Suppressor macrophage treated with lipopolysaccharide for 1 hour (primary cell): ENCODE measurements around the gene NCOA5.

ENCODE experiments used
- DNase-seq, 3 donors: peaks; one replicate each; pipeline ENCODE4 v3.0.0-alpha.2; 2020 to 2022

NCOA5 gene

GRCh38 chr20:46089167-46089416, 670 bp downstream of the NCOA5 start:
- peak; percentile 61 to 79 (median 63) for DNase-seq

GRCh38 chr20:46088409-46089166, 1.2 kb downstream of the NCOA5 start:
- DNase-seq: no peak

GRCh38 chr20:46087161-46087560, 2.6 kb downstream of the NCOA5 start:
- DNase-seq: peak in 2 of 3 donors; percentile 26 to 38

GRCh38 chr20:46085179-46085851, 4.4 kb downstream of the NCOA5 start:
- no peak for DNase-seq

GRCh38 chr20:46084805-46085178, 5.0 kb downstream of the NCOA5 start:
- no peak for DNase-seq

GRCh38 chr20:46083531-46084061, 6.2 kb downstream of the NCOA5 start:
- DNase-seq: no peak

DNA sequence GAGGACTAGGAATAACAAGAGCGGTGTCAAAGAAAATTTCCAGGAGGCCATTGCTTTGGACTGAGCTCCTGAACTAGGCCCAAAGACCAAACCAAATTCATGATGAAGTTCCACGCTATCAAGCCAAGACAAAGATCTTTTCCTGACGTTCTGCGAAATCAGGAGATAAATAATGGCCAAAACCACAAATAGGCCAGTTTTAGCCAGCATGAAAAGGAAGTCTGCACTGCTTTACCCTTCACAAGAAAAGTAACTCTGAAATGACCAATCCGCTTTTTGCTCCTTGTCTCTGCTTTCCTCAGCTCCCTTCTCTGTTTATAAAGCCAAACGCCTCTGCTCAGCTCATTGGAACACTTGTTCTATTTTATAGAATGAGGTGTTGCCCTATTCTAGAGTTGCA, 6.7 kb downstream of the NCOA5 start:
- DNase-seq: no peak

DNA sequence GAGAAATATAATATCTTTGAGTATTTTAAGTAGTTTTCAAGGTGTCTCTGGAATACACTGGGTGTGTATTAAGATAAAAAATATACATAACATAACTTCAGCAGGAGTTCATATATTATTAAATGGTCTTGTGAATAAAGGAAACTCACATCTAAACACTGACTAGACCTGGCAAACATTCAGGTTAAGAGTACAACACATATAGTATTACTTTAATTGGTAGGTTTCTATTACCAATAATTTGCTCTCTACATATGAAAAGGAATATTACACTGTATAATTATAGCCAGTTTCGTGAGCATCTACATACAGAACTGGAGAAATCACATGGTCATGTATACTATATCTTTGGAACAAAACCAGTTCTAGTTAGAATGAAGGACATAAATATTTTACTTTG, 8.7 kb downstream of the NCOA5 start:
- DNase-seq: no peak

- DNase-seq: no peak
Measured at GRCh38 chr20:46078954-46079353, 10.8 kb downstream of the NCOA5 start.

GRCh38 chr20:46077642-46078305, 12.0 kb downstream of the NCOA5 start:
- DNase-seq: no peak

DNA sequence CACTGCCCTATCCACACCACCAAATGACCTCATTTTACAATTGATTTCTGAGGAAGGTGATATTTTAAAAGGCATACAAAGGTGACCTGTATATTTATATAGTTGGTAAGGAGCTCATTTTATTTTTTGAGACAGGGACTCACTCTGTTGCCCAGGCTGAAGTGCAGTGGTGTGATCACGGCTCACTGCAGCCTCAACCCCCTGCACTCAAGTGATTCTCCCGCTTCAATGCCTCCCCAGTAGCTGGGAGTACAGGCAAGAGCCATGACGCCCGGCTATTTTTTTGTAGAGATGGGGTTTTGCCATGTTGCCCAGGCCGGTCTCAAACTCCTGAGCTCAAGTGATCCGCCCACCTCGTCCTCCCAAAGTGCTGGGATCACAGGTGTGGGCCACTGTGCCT, 13.0 kb downstream of the NCOA5 start:
- DNase-seq: no peak

- DNase-seq: no peak
Measured at GRCh38 chr20:46074006-46074405, 15.8 kb downstream of the NCOA5 start.

- no peak for DNase-seq
Measured at GRCh38 chr20:46073443-46073842, 16.3 kb downstream of the NCOA5 start.

GRCh38 chr20:46073024-46073423, 16.7 kb downstream of the NCOA5 start:
- no peak for DNase-seq

DNA sequence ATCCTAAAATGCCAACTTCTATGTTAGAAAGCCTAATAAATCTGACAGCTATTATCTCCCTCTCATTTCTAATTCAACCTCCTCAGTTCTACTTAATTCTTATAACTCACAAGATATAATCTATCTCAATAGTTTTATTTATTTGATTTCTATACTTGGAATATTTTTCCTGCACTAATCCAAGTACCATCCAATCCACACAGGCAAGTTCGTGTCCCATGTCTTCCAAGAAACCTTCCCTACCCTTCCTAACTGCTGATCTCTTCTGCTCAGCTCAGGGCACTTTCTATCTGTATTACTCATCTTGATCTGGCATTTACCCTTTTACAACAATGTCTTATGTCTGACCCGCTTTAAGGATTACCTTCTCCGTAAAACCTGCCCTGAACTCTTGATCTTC, 18.2 kb downstream of the NCOA5 start:
- DNase-seq: no peak

- DNase-seq: peak; percentile 76 to 90 (median 85)
Measured at GRCh38 chr20:46070215-46070900, 19.4 kb downstream of the NCOA5 start.

- no peak for DNase-seq
Measured at GRCh38 chr20:46065691-46066090, 24.1 kb downstream of the NCOA5 start.

GRCh38 chr20:46065006-46065405, 24.8 kb downstream of the NCOA5 start:
- no peak for DNase-seq

DNA sequence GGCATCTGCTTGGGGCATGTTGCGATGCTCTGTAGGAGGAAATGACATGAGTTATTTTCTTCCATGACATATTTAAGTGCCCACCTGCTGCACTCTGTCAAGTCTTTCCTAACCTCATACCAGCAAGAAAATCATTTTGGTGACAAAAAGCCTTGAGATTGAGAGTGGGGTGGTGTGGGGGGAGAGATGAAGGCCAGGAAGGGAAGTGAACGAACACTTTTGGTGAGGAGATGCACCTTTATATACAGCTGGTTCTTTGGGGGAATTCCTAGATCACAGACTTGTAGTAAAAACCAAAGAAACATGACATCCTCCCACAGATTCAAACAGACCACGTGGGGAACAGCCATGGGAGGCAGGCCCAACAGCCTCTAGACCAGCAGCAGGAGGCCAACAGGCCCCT, 26.1 kb downstream of the NCOA5 start:
- DNase-seq: no peak

DNA sequence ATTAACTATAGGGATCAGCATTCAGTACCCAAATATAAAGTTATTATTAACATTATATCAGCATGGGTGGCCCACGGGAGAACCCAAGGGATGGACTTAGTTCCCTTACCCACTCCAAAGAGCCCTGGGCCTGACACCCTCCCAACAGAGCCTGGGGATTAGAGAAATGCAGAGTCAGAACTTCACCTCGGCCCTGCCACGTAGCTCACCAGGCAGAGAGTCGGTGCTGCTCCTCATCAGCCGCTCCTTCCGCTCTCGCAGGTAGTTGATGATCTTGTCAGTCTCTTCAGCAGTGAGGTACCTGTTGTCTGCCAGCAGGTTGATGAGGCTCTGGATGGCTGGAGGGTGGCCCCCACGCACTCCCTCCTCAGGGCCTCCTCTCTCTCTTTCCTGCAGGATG, 26.6 kb downstream of the NCOA5 start:
- no peak for DNase-seq

DNA sequence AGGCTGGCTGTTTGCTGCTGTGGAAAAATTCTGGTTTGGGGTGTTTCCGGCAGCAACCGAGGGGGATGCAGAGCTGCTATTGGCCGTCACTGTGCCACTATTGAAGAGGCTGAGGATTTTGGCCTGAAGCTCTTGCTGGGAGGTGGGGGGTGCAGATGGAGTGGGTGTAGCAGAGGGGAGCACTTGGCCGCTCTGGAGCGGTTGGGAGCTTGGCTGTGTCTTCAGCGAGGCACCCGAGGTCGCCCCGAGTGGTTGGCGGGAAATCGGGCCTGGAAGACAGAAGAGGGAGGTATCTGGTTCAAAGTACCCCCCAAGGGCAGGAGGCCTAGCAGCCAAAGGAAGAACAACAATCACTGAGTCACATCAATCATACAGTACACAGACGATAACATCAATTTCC, 27.1 kb downstream of the NCOA5 start:
- no peak for DNase-seq

DNA sequence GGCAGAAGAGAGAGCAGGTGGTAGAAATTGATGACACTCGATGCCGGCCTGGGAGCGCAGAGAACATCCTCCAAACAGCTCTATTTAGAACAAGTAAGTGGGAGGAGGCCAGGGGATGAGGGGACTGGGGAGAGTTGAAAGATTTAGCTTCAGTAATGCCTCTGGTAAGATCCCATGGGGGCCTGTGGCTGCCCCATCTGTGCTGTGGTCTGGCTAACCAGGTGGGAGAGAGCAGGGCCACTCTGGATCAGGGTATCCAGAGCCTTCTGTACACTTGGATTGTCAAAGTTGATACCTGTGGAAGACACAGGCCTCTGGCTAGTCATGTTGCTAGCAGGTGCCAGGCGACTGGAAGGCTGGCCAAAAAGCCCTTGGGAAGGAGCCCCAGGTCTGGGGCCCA, 27.6 kb downstream of the NCOA5 start:
- no peak for DNase-seq

DNA sequence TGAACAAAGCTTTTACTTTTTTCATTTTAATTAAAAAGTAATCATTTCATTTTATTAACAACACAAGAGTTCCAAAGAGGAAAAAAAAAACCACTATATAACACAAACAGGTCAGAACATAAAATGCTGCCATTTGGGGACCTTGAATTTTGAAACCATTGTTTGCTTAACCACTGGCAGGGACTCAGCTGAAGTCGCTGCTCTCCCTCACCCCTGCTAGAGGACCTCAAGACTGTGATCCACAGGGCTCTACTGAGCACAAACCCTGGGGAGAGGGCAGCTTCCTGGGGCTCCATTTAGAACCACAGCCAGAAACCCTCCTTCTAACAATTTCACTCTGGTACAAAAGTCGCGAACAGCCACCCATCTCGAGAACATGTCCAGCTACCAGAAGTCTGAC, 28.8 kb downstream of the NCOA5 start:
- DNase-seq: no peak
